Measurements from ENCODE around the gene ISM1.

ISM1 gene

GRCh38 chr20:13267231-13267630 lies 46.2 kb downstream of the ISM1 start:
- no peak overlapping the region for H2AFZ ChIP-seq (ENCODE audit: low read depth, low read length)
- H3K9ac ChIP-seq (ENCODE audit: low read depth, low read length) = no peak overlapping the region
- H3K4me1 ChIP-seq (ENCODE audit: insufficient read depth, low read length) = peaks cover 37% of the 10 kb centered on the region
- no peak for ATAC-seq (ENCODE audit: insufficient read depth, low read depth)
- no peaks in the 10 kb centered on the region for H3K27me3 ChIP-seq (ENCODE audit: insufficient read depth, low read length, poor library complexity)
- no peaks in the 10 kb centered on the region for H4K20me1 ChIP-seq (ENCODE audit: insufficient read depth, low read length)
- H3K79me2 ChIP-seq (ENCODE audit: insufficient read depth, low read length) = 0 out of 2 replicates have a peak, but pooled peaks cover 3% of the 10 kb centered on the region
- H3K9me3 ChIP-seq (ENCODE audit: insufficient read depth, low read length, severe bottlenecking) = no peaks in the 10 kb centered on the region
- no peak overlapping the region for H3K4me2 ChIP-seq (ENCODE audit: insufficient read depth, low read length)
- no peak overlapping the region for H3K4me3 ChIP-seq (ENCODE audit: low read depth in 1 of 2, low read length in 2 of 2)
- peaks cover 21% of the 10 kb centered on the region; the same call in 1 of the 2 replicates for H3K36me3 ChIP-seq (ENCODE audit: insufficient read depth, low read length)
- DNase-seq = no peak
- no peak overlapping the region for H3K27ac ChIP-seq (ENCODE audit: low read length)
- TF ChIP-seq CTCF (IDR thresholded peaks at IDR 0.05; ENCODE audit: borderline replicate concordance, extremely low read depth, low read length, poor library complexity, severe bottlenecking) = no peak
- TF ChIP-seq EZH2 (IDR thresholded peaks at IDR 0.05; ENCODE audit: borderline replicate concordance, low read depth, low read length, severe bottlenecking) = no peak

- no peaks in the 10 kb centered on the region for H3K27me3 ChIP-seq (ENCODE audit: insufficient read depth, low read length, poor library complexity)
- H3K9ac ChIP-seq (ENCODE audit: low read depth, low read length) = no peak overlapping the region
- no peaks in the 10 kb centered on the region for H3K79me2 ChIP-seq (ENCODE audit: insufficient read depth, low read length)
- DNase-seq = no peak
- ATAC-seq (ENCODE audit: insufficient read depth, low read depth) = no peak
- no peak overlapping the region for H3K4me2 ChIP-seq (ENCODE audit: insufficient read depth, low read length)
- peaks cover 21% of the 10 kb centered on the region; the same call in 1 of the 2 replicates for H3K36me3 ChIP-seq (ENCODE audit: insufficient read depth, low read length)
- no peak overlapping the region for H2AFZ ChIP-seq (ENCODE audit: low read depth, low read length)
- no peaks in the 10 kb centered on the region for H3K9me3 ChIP-seq (ENCODE audit: insufficient read depth, low read length, severe bottlenecking)
- TF ChIP-seq CTCF (IDR thresholded peaks at IDR 0.05; ENCODE audit: borderline replicate concordance, extremely low read depth, low read length, poor library complexity, severe bottlenecking) = no peak
- peaks cover 21% of the 10 kb centered on the region for H3K4me1 ChIP-seq (ENCODE audit: insufficient read depth, low read length)
- H4K20me1 ChIP-seq (ENCODE audit: insufficient read depth, low read length) = no peaks in the 10 kb centered on the region
- H3K4me3 ChIP-seq (ENCODE audit: low read depth in 1 of 2, low read length in 2 of 2) = no peak overlapping the region
- no peak overlapping the region for H3K27ac ChIP-seq (ENCODE audit: low read length)
Measured at GRCh38 chr20:13268953-13269352, 47.9 kb downstream of the ISM1 start.

- H3K79me2 ChIP-seq (ENCODE audit: insufficient read depth, low read length) = no peaks in the 10 kb centered on the region
- H3K4me3 ChIP-seq (ENCODE audit: low read depth in 1 of 2, low read length in 2 of 2) = no peak overlapping the region
- H3K9ac ChIP-seq (ENCODE audit: low read depth, low read length) = no peak overlapping the region
- no peak overlapping the region for H3K4me2 ChIP-seq (ENCODE audit: insufficient read depth, low read length)
- no peak overlapping the region for H2AFZ ChIP-seq (ENCODE audit: low read depth, low read length)
- H3K4me1 ChIP-seq (ENCODE audit: insufficient read depth, low read length) = peaks cover 9% of the 10 kb centered on the region
- TF ChIP-seq EZH2 (IDR thresholded peaks at IDR 0.05; ENCODE audit: borderline replicate concordance, low read depth, low read length, severe bottlenecking) = no peak
- TF ChIP-seq CTCF (IDR thresholded peaks at IDR 0.05; ENCODE audit: borderline replicate concordance, extremely low read depth, low read length, poor library complexity, severe bottlenecking) = no peak
- H3K9me3 ChIP-seq (ENCODE audit: insufficient read depth, low read length, severe bottlenecking) = no peaks in the 10 kb centered on the region
- no peaks in the 10 kb centered on the region for H4K20me1 ChIP-seq (ENCODE audit: insufficient read depth, low read length)
- H3K36me3 ChIP-seq (ENCODE audit: insufficient read depth, low read length) = peaks cover 18% of the 10 kb centered on the region; the same call in 1 of the 2 replicates
- H3K27ac ChIP-seq (ENCODE audit: low read length) = no peak overlapping the region
- H3K27me3 ChIP-seq (ENCODE audit: insufficient read depth, low read length, poor library complexity) = no peaks in the 10 kb centered on the region
- ATAC-seq (ENCODE audit: insufficient read depth, low read depth) (no peak), DNase-seq (no peak)
Measured at GRCh38 chr20:13270211-13270610, 49.1 kb downstream of the ISM1 start.

- ATAC-seq (ENCODE audit: insufficient read depth, low read depth) (no peak), DNase-seq (no peak)
- Histone ChIP-seq H3K4me2 (ENCODE audit: insufficient read depth, low read length) (no peak overlapping the region), H3K27me3 (ENCODE audit: insufficient read depth, low read length, poor library complexity) (no peaks in the 10 kb centered on the region), H3K27ac (ENCODE audit: low read length) (no peak overlapping the region), H3K36me3 (ENCODE audit: insufficient read depth, low read length) (peaks cover 18% of the 10 kb centered on the region; the same call in 1 of the 2 replicates), H3K4me3 (ENCODE audit: low read depth in 1 of 2, low read length in 2 of 2) (no peak overlapping the region), H3K9ac (ENCODE audit: low read depth, low read length) (no peak overlapping the region), H4K20me1 (ENCODE audit: insufficient read depth, low read length) (no peaks in the 10 kb centered on the region), H2AFZ (ENCODE audit: low read depth, low read length) (no peak overlapping the region), H3K9me3 (ENCODE audit: insufficient read depth, low read length, severe bottlenecking) (no peaks in the 10 kb centered on the region), H3K4me1 (ENCODE audit: insufficient read depth, low read length) (no peaks in the 10 kb centered on the region), H3K79me2 (ENCODE audit: insufficient read depth, low read length) (no peaks in the 10 kb centered on the region)
- TF ChIP-seq EZH2 (IDR thresholded peaks at IDR 0.05; ENCODE audit: borderline replicate concordance, low read depth, low read length, severe bottlenecking) (no peak), CTCF (IDR thresholded peaks at IDR 0.05; ENCODE audit: borderline replicate concordance, extremely low read depth, low read length, poor library complexity, severe bottlenecking) (no peak)
Measured at GRCh38 chr20:13271098-13271497, 50.0 kb downstream of the ISM1 start.
